IMR-90 (cell line): ENCODE results near the gene FGF3. TPM values are rescaled to one million over a fixed set of nuclear protein-coding genes. Genes with fewer than 3 reads are reported as not detected.
A peak's percentile ranks its signal among the peaks of the same experiment; 100 is the strongest.

Source experiments
- ATAC-seq: fragments of 200-7000 bp; cut with Tn5 transposase; 2 replicates; pipeline ENCODE4 v1.9.1; 2020; ENCODE audit warnings: low read depth, mild to moderate bottlenecking, moderate library complexity
- BruUV-seq: library from RNA; stranded (reverse); fragments of 400-500 nt; replicated peaks from 2 replicates; lab custom pipeline; 2021; lab: Mats Ljungman, UMichigan
- CTCF ChIA-PET: fragments of 300-600 bp; formaldehyde crosslinking; extraction: SDS; loops from one replicate; lab custom pipeline; 2021; ENCODE audit warnings: antibody characterized with exemption; lab: Yijun Ruan, JAX
- POLR2A ChIA-PET: fragments of 300-600 bp; sonication (Branson Sonifier 250); formaldehyde crosslinking; loops from one replicate; lab custom pipeline; 2022; ENCODE audit warnings: antibody characterized with exemption; ENCODE audit not compliant: unreplicated experiment; lab: Charles Lee
- DNase-seq: peaks from one replicate; pipeline ENCODE4 v3.0.0; 2013
- H2AFZ ChIP-seq: replicated peaks from 2 replicates; pipeline ENCODE3; 2013; ENCODE audit warnings: low read length, mild to moderate bottlenecking; ENCODE audit not compliant: poor library complexity
- H2AK5ac ChIP-seq: 2 replicates; pipeline ENCODE4 v1.6.1; 2013; ENCODE audit warnings: low read depth, low read length, inconsistent platforms
- H2AK9ac ChIP-seq: replicated peaks from 2 replicates; pipeline ENCODE3; 2013; ENCODE audit warnings: mild to moderate bottlenecking, low read depth, low read length, moderate library complexity; ENCODE audit not compliant: poor library complexity
- H2BK120ac ChIP-seq: 2 replicates; pipeline ENCODE4 v1.6.1; 2013; ENCODE audit warnings: low read depth, low read length, inconsistent platforms
- H2BK15ac ChIP-seq: 3 replicates; pipeline ENCODE4 v1.6.1; 2013; ENCODE audit warnings: low read depth, low read length, inconsistent platforms
- H2BK20ac ChIP-seq: 2 replicates; pipeline ENCODE4 v1.6.1; 2013; ENCODE audit warnings: low read depth, mild to moderate bottlenecking, inconsistent platforms, low read length, moderate library complexity
- H2BK5ac ChIP-seq: 2 replicates; pipeline ENCODE4 v1.6.1; 2013; ENCODE audit warnings: mild to moderate bottlenecking, low read depth, low read length, inconsistent platforms; ENCODE audit not compliant: poor library complexity, severe bottlenecking
- H3K14ac ChIP-seq: replicated peaks from 2 replicates; pipeline ENCODE4 v1.6.1; 2013; ENCODE audit warnings: low read depth, low read length, inconsistent platforms
- H3K18ac ChIP-seq: 2 replicates; pipeline ENCODE4 v1.6.1; 2013; ENCODE audit warnings: low read depth, low read length, control low read depth
- H3K23ac ChIP-seq: 2 replicates; pipeline ENCODE4 v1.6.1; 2013; ENCODE audit warnings: low read depth, low read length, inconsistent platforms
- H3K27ac ChIP-seq: 2 replicates; pipeline ENCODE4 v1.5.1; 2013; ENCODE audit warnings: mild to moderate bottlenecking, control low read depth, low read length; ENCODE audit not compliant: insufficient read depth
- H3K27me3 ChIP-seq: 2 replicates; pipeline ENCODE4 v1.6.1; 2013; ENCODE audit warnings: low read length; ENCODE audit not compliant: control insufficient read depth, insufficient read depth
- H3K36me3 ChIP-seq: 2 replicates; pipeline ENCODE4 v1.6.1; 2013; ENCODE audit warnings: low read length, mixed read lengths; ENCODE audit not compliant: control insufficient read depth, insufficient read depth
- H3K4ac ChIP-seq: 2 replicates; pipeline ENCODE4 v1.6.1; 2013; ENCODE audit warnings: low read depth, low read length, inconsistent platforms
- H3K4me1 ChIP-seq: 2 replicates; pipeline ENCODE4 v1.6.1; 2013; ENCODE audit warnings: low read length, mixed read lengths; ENCODE audit not compliant: control insufficient read depth, insufficient read depth
- H3K4me2 ChIP-seq: 2 replicates; pipeline ENCODE4 v1.6.1; 2013; ENCODE audit warnings: low read depth, mild to moderate bottlenecking, control low read depth, low read length, moderate library complexity
- H3K4me3 ChIP-seq: 2 replicates; pipeline ENCODE4 v1.5.1; 2013; ENCODE audit warnings: low read depth, mild to moderate bottlenecking, control low read depth, low read length, moderate library complexity; ENCODE audit not compliant: insufficient read depth
- H3K56ac ChIP-seq: 2 replicates; pipeline ENCODE4 v1.6.1; 2013; ENCODE audit warnings: low read length, inconsistent platforms; ENCODE audit not compliant: insufficient read depth; ENCODE audit errors: extremely low read depth
- H3K79me1 ChIP-seq, 2 experiments: 2 replicates each; pipeline ENCODE4 v1.6.1; 2013; ENCODE audit warnings: low read length in 2 of 2, inconsistent platforms in 1 of 2, low read depth in 1 of 2
- H3K9ac ChIP-seq: 2 replicates; pipeline ENCODE4 v1.6.1; 2013; ENCODE audit warnings: low read depth, low read length, control low read depth
- H3K9me1 ChIP-seq: 2 replicates; pipeline ENCODE4 v1.6.1; 2013; ENCODE audit warnings: low read length, inconsistent platforms; ENCODE audit not compliant: insufficient read depth
- H3K9me3 ChIP-seq: 2 replicates; pipeline ENCODE4 v1.6.1; 2013; ENCODE audit warnings: low read length; ENCODE audit not compliant: control insufficient read depth, insufficient read depth
- H4K20me1 ChIP-seq: 2 replicates; pipeline ENCODE4 v1.6.1; 2013; ENCODE audit warnings: low read length, inconsistent platforms; ENCODE audit not compliant: insufficient read depth
- H4K5ac ChIP-seq: 2 replicates; pipeline ENCODE4 v1.6.1; 2013; ENCODE audit warnings: mild to moderate bottlenecking, low read depth, low read length, control low read depth
- H4K8ac ChIP-seq, 2 experiments: 2 replicates each; pipeline ENCODE4 v1.6.1; 2013; ENCODE audit warnings: low read depth in 2 of 2, low read length in 2 of 2, control low read depth in 1 of 2, inconsistent platforms in 1 of 2
- H4K91ac ChIP-seq: 2 replicates; pipeline ENCODE4 v1.6.1; 2013; ENCODE audit warnings: low read depth, low read length, inconsistent platforms; ENCODE audit not compliant: insufficient read depth
- BHLHE40 ChIP-seq: fragments of 150-350 bp; IDR thresholded peaks from 2 replicates; pipeline ENCODE4 v1.6.1; 2016; ENCODE audit warnings: mild to moderate bottlenecking, low read depth, low read length
- CEBPB ChIP-seq: IDR thresholded peaks from 2 replicates; pipeline ENCODE4 v1.6.1; 2012; ENCODE audit warnings: low read depth, low read length, improper control_type of control experiment
- CHD1 ChIP-seq: IDR thresholded peaks from 2 replicates; pipeline ENCODE4 v1.6.1; 2012; ENCODE audit warnings: low read depth, low read length, improper control_type of control experiment
- FOS ChIP-seq: fragments of 150-350 bp; IDR thresholded peaks from 2 replicates; pipeline ENCODE4 v1.6.1; 2016; ENCODE audit warnings: low read depth, low read length
- MAFK ChIP-seq: IDR thresholded peaks from 2 replicates; pipeline ENCODE4 v1.6.1; 2012; ENCODE audit warnings: low read depth, low read length, improper control_type of control experiment
- MAZ ChIP-seq: IDR thresholded peaks from 2 replicates; pipeline ENCODE4 v1.6.1; 2012; ENCODE audit warnings: low read depth, mild to moderate bottlenecking, low read length, improper control_type of control experiment, moderate library complexity, borderline replicate concordance
- MXI1 ChIP-seq: IDR thresholded peaks from 2 replicates; pipeline ENCODE4 v1.6.1; 2012; ENCODE audit warnings: low read depth, mild to moderate bottlenecking, low read length, moderate library complexity, borderline replicate concordance
- NFE2L2 ChIP-seq: fragments of 150-350 bp; IDR thresholded peaks from 2 replicates; pipeline ENCODE4 v1.6.1; 2016; ENCODE audit warnings: low read depth, mild to moderate bottlenecking, low read length
- POLR2A ChIP-seq: IDR thresholded peaks from 2 replicates; pipeline ENCODE4 v1.6.1; 2012; ENCODE audit warnings: mild to moderate bottlenecking, low read depth, low read length
- RAD21 ChIP-seq: IDR thresholded peaks from 2 replicates; pipeline ENCODE4 v1.6.1; 2012; ENCODE audit warnings: low read length, improper control_type of control experiment
- RCOR1 ChIP-seq: IDR thresholded peaks from 2 replicates; pipeline ENCODE4 v1.6.1; 2012; ENCODE audit warnings: mild to moderate bottlenecking, low read length, improper control_type of control experiment; ENCODE audit not compliant: insufficient replicate concordance
- RFX5 ChIP-seq: IDR thresholded peaks from 2 replicates; pipeline ENCODE4 v1.8.0; 2012; ENCODE audit warnings: low read depth, mild to moderate bottlenecking, low read length, moderate library complexity
- SMC3 ChIP-seq: fragments of 150-350 bp; IDR thresholded peaks from 2 replicates; pipeline ENCODE4 v1.6.1; 2016; ENCODE audit warnings: low read depth, mild to moderate bottlenecking, antibody characterized with exemption, low read length, moderate library complexity
- WGBS, 2 experiments: methylation state at CpG; one replicate each; pipeline versions ENCODE4 v1.1.5 to v1.1.7; 2013; ENCODE audit warnings: missing lambda C conversion rate in 2 of 2; ENCODE audit not compliant: insufficient read length in 1 of 2; ENCODE audit errors: extremely low coverage in 2 of 2; 5-methylcytosine and 5-hydroxymethylcytosine counted together
- dilution Hi-C: fragments of 300-500 bp; cut with HindIII; formaldehyde crosslinking; loops from one replicate; pipeline ENCODE4 v1.14.3; 2018; ENCODE audit warnings: low sequenced_read_pairs; ENCODE audit not compliant: unreplicated experiment
- in situ Hi-C: fragments of 300-500 bp; cut with MboI; formaldehyde crosslinking; loops from 3 replicates; pipeline ENCODE4 v1.14.3; 2019; ENCODE audit warnings: low sequenced_read_pairs, inconsistent platforms, mixed read lengths
- intact Hi-C: fragments of 100-400 bp; cut with micrococcal nuclease; formaldehyde crosslinking; loops from 2 replicates; pipeline ENCODE4 v1.10.0; 2022
- polyA plus RNA-seq, 3 experiments: library from polyadenylated mRNA; depleted of rRNA; stranded (reverse); fragments of >200 nt; gene quantifications; 2 replicates each; pipeline ENCODE4 v1.2.3, GENCODE V29; 2012; ENCODE audit warnings: low replicate concordance in 1 of 3
- total RNA-seq: library from RNA; depleted of rRNA; stranded (reverse); fragments of >200 nt; gene quantifications from 2 replicates; pipeline ENCODE4 v1.2.3, GENCODE V29; 2012
- TF ChIP-seq, protein P1 (sequence below): conservative IDR thresholded peaks from 2 replicates; pipeline ENCODE4 v1.5.1; 2012; ENCODE audit warnings: mild to moderate bottlenecking, low read depth, low read length, improper control_type of control experiment
- TF ChIP-seq, protein P2 (sequence below): fragments of 150-350 bp; IDR thresholded peaks from 2 replicates; pipeline ENCODE4 v1.6.1; 2017; ENCODE audit warnings: mild to moderate bottlenecking, antibody characterized with exemption, low read length, low read depth
- TF ChIP-seq, protein P3 (sequence below): fragments of 150-350 bp; IDR thresholded peaks from 2 replicates; pipeline ENCODE4 v1.6.1; 2016; ENCODE audit warnings: low read depth, mild to moderate bottlenecking, low read length, moderate library complexity, borderline replicate concordance

Gene FGF3
- total and polyA plus RNA-seq, 2 of the 4 experiments (the other 2 are of a cell fraction), result not detected

DNA sequence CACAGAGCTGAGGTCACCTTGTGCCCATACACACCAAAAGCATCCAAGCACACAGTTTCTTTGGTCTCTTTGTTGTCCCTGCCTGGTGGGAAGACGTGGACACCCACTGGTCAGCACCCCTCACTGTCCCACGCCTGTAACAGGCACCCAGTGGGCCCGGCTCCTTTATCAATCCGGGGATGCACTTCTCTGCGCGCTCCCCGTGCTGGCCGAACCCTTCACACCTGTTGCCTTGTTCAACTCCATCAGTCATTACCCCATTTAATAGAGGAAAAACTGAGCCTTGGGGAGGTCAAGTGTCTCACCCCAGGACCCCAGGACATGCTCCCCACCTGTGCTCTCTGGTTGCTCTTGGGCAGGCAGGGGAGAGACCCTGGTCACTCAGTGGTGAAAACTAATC, 49.7 kb upstream of the FGF3 start:
- Histone ChIP-seq H2BK20ac (no peak overlapping the region), H3K27me3 (peaks cover 41% of the 10 kb centered on the region), H3K79me1 (no peaks in the 10 kb centered on the region), H3K27ac (no peak overlapping the region), H3K14ac (no peak overlapping the region), H3K56ac (no peak overlapping the region), H4K5ac (no peak overlapping the region), H2AK5ac (no peak overlapping the region), H2BK5ac (no peak overlapping the region), H3K23ac (no peak overlapping the region), H3K9me1 (peaks cover 6% of the 10 kb centered on the region; the same call in 1 of the 2 replicates), H3K18ac (no peak overlapping the region), H2BK120ac (no peak overlapping the region), H3K4ac (no peak overlapping the region), H4K8ac (no peak overlapping the region), H2BK15ac (no peak overlapping the region), H3K4me1 (peaks cover 2% of the 10 kb centered on the region; the same call in 1 of the 2 replicates), H3K9me3 (no peaks in the 10 kb centered on the region), H3K4me3 (no peak overlapping the region), H4K91ac (no peak overlapping the region), H3K4me2 (no peak overlapping the region), H2AFZ (peak overlapping the region; percentile 9), H2AK9ac (no peak overlapping the region), H4K20me1 (no peaks in the 10 kb centered on the region), H3K36me3 (no peaks in the 10 kb centered on the region), H3K9ac (no peak overlapping the region)
- DNase-seq, result no peak
- in situ Hi-C loops, result no loop called here
- POLR2A ChIA-PET, result no interaction called here
- 54% methylated on average over 2 of the region's 8 CpGs; no CpG with 5 or more reads in 1 of the 2 experiments for WGBS, 2 experiments
- intact Hi-C loops, result no loop called here
- dilution Hi-C loops, result no loop called here
- TF ChIP-seq BHLHE40 (no peak), SMC3 (no peak), CHD1 (no peak), RAD21 (no peak), RFX5 (no peak), MXI1 (no peak), MAFK (no peak), CEBPB (no peak), POLR2A (no peak), FOS (no peak), RCOR1 (no peak), NFE2L2 (no peak), MAZ (no peak)
- TF ChIP-seq, protein P1, sequence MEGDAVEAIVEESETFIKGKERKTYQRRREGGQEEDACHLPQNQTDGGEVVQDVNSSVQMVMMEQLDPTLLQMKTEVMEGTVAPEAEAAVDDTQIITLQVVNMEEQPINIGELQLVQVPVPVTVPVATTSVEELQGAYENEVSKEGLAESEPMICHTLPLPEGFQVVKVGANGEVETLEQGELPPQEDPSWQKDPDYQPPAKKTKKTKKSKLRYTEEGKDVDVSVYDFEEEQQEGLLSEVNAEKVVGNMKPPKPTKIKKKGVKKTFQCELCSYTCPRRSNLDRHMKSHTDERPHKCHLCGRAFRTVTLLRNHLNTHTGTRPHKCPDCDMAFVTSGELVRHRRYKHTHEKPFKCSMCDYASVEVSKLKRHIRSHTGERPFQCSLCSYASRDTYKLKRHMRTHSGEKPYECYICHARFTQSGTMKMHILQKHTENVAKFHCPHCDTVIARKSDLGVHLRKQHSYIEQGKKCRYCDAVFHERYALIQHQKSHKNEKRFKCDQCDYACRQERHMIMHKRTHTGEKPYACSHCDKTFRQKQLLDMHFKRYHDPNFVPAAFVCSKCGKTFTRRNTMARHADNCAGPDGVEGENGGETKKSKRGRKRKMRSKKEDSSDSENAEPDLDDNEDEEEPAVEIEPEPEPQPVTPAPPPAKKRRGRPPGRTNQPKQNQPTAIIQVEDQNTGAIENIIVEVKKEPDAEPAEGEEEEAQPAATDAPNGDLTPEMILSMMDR, result no peak
- TF ChIP-seq, protein P2, sequence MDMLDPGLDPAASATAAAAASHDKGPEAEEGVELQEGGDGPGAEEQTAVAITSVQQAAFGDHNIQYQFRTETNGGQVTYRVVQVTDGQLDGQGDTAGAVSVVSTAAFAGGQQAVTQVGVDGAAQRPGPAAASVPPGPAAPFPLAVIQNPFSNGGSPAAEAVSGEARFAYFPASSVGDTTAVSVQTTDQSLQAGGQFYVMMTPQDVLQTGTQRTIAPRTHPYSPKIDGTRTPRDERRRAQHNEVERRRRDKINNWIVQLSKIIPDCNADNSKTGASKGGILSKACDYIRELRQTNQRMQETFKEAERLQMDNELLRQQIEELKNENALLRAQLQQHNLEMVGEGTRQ, result no peak
- TF ChIP-seq, protein P3, sequence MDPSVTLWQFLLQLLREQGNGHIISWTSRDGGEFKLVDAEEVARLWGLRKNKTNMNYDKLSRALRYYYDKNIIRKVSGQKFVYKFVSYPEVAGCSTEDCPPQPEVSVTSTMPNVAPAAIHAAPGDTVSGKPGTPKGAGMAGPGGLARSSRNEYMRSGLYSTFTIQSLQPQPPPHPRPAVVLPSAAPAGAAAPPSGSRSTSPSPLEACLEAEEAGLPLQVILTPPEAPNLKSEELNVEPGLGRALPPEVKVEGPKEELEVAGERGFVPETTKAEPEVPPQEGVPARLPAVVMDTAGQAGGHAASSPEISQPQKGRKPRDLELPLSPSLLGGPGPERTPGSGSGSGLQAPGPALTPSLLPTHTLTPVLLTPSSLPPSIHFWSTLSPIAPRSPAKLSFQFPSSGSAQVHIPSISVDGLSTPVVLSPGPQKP, result no peak
- ATAC-seq, result no peak
- CTCF ChIA-PET, result no interaction called here
- no TSS peak for BruUV-seq
